ENCODE data around the gene NXNL1.

NXNL1 gene

GRCh38 chr19:17406887-17407196 is 53.9 kb downstream of the NXNL1 start:
- Histone ChIP-seq H2BK120ac (ENCODE audit: low read depth, low read length) (no peak overlapping the region), H3K4me1 (ENCODE audit: control insufficient read depth, low read depth, low read length) (peaks cover 3% of the 10 kb centered on the region), H4K5ac (ENCODE audit: low read length) (no peak overlapping the region), H3K4ac (ENCODE audit: low read depth, low read length) (no peak overlapping the region), H3K27me3 (ENCODE audit: insufficient read depth, low read length, poor library complexity) (no peaks in the 10 kb centered on the region), H3K36me3 (ENCODE audit: control insufficient read depth, insufficient read depth, low read length) (no peaks in the 10 kb centered on the region), H3K79me2 (ENCODE audit: control insufficient read depth, insufficient read depth, low read length) (no peaks in the 10 kb centered on the region), H2BK5ac (ENCODE audit: low read length) (no peak overlapping the region), H2BK15ac (replicated peaks; ENCODE audit: low read depth) (no peak overlapping the region), H3K27ac (ENCODE audit: low read depth, low read length) (no peak overlapping the region), H4K8ac (ENCODE audit: low read depth, low read length) (no peak overlapping the region), H3K4me2 (ENCODE audit: low read length) (no peak overlapping the region), H3K23ac (ENCODE audit: low read length) (no peak overlapping the region), H3K9ac (ENCODE audit: low read length) (no peak overlapping the region), H3K79me1 (ENCODE audit: low read length) (no peaks in the 10 kb centered on the region), H3K56ac (ENCODE audit: low read length) (no peak overlapping the region), H3K18ac (ENCODE audit: low read length) (no peak overlapping the region), H2AK5ac (ENCODE audit: low read length) (no peak overlapping the region), H3K4me3 (ENCODE audit: low read length) (no peak overlapping the region)
- no peak for DNase-seq
- no CpG with 5 or more reads among the region's 2 CpGs for WGBS (ENCODE audit: extremely low coverage, insufficient coverage, low lambda C conversion rate)

GRCh38 chr19:17406046-17406886 is 54.5 kb downstream of the NXNL1 start:
- no peak overlapping the region for H2BK15ac ChIP-seq (replicated peaks; ENCODE audit: low read depth)
- no peak for DNase-seq
- peak overlapping the region; percentile 75 for H3K56ac ChIP-seq (ENCODE audit: low read length)
- no peaks in the 10 kb centered on the region for H3K79me1 ChIP-seq (ENCODE audit: low read length)
- H3K4me2 ChIP-seq (ENCODE audit: low read length): no peak overlapping the region
- H3K4me3 ChIP-seq (ENCODE audit: low read length): no peak overlapping the region
- no peak overlapping the region for H3K27ac ChIP-seq (ENCODE audit: low read depth, low read length)
- H3K4me1 ChIP-seq (ENCODE audit: control insufficient read depth, low read depth, low read length): peaks cover 3% of the 10 kb centered on the region
- no peaks in the 10 kb centered on the region for H3K79me2 ChIP-seq (ENCODE audit: control insufficient read depth, insufficient read depth, low read length)
- H2AK5ac ChIP-seq (ENCODE audit: low read length): no peak overlapping the region
- no peak overlapping the region for H4K5ac ChIP-seq (ENCODE audit: low read length)
- H3K23ac ChIP-seq (ENCODE audit: low read length): no peak overlapping the region
- no peak overlapping the region for H3K4ac ChIP-seq (ENCODE audit: low read depth, low read length)
- no peaks in the 10 kb centered on the region for H3K27me3 ChIP-seq (ENCODE audit: insufficient read depth, low read length, poor library complexity)
- no peaks in the 10 kb centered on the region for H3K36me3 ChIP-seq (ENCODE audit: control insufficient read depth, insufficient read depth, low read length)
- H3K18ac ChIP-seq (ENCODE audit: low read length): no peak overlapping the region
- no peak overlapping the region for H3K9ac ChIP-seq (ENCODE audit: low read length)
- no peak overlapping the region for H4K8ac ChIP-seq (ENCODE audit: low read depth, low read length)
- H2BK5ac ChIP-seq (ENCODE audit: low read length): no peak overlapping the region
- H2BK120ac ChIP-seq (ENCODE audit: low read depth, low read length): no peak overlapping the region
- no CpG with 5 or more reads among the region's 10 CpGs for WGBS (ENCODE audit: extremely low coverage, insufficient coverage, low lambda C conversion rate)

Measured in mesendoderm (in vitro differentiated cells).